Measurements from ENCODE around the gene SMURF1.
A peak's percentile ranks its signal among the peaks of the same experiment; 100 is the strongest.

The SMURF1 gene

GRCh38 chr7:99141841-99142726 is 1.8 kb downstream of the SMURF1 start:
- DNase-seq, result peak; percentile 73 to 76

GRCh38 chr7:99141334-99141733 is 2.6 kb downstream of the SMURF1 start:
- DNase-seq, result no peak

GRCh38 chr7:99140813-99141212 is 3.1 kb downstream of the SMURF1 start:
- DNase-seq, result no peak

- DNase-seq, result no peak
Measured at GRCh38 chr7:99139036-99139435, 4.9 kb downstream of the SMURF1 start.

GRCh38 chr7:99137411-99138180 is 6.3 kb downstream of the SMURF1 start:
- DNase-seq, result no peak

- no peak for DNase-seq
Measured at GRCh38 chr7:99135938-99136337, 8.0 kb downstream of the SMURF1 start.

GRCh38 chr7:99133766-99134564 is 9.9 kb downstream of the SMURF1 start:
- DNase-seq, result no peak

GRCh38 chr7:99132595-99133321 is 11.2 kb downstream of the SMURF1 start:
- DNase-seq, result no peak

- no peak for DNase-seq
Measured at GRCh38 chr7:99131290-99131689, 12.6 kb downstream of the SMURF1 start.

- no peak for DNase-seq
Measured at GRCh38 chr7:99129536-99129935, 14.4 kb downstream of the SMURF1 start.

GRCh38 chr7:99129001-99129400 is 14.9 kb downstream of the SMURF1 start:
- no peak for DNase-seq

GRCh38 chr7:99128076-99128950 is 15.6 kb downstream of the SMURF1 start:
- DNase-seq, result no peak

GRCh38 chr7:99127636-99128035 is 16.3 kb downstream of the SMURF1 start:
- DNase-seq, result no peak

GRCh38 chr7:99126921-99127553 is 16.9 kb downstream of the SMURF1 start:
- DNase-seq, result no peak

- DNase-seq, result no peak
Measured at GRCh38 chr7:99125505-99125865, 18.4 kb downstream of the SMURF1 start.

GRCh38 chr7:99124751-99125504 is 19.0 kb downstream of the SMURF1 start:
- DNase-seq, result no peak

- no peak for DNase-seq
Measured at GRCh38 chr7:99124236-99124635, 19.7 kb downstream of the SMURF1 start.

- no peak for DNase-seq
Measured at GRCh38 chr7:99123571-99124033, 20.3 kb downstream of the SMURF1 start.

- DNase-seq, result no peak
Measured at GRCh38 chr7:99122762-99123161, 21.1 kb downstream of the SMURF1 start.

GRCh38 chr7:99121496-99122021 is 22.3 kb downstream of the SMURF1 start:
- no peak for DNase-seq

Measured in activated T-cell treated with anti-CD3 and anti-CD28 coated beads, Interleukin-2, amount 50 U/mL, for 48 hours (primary cell).